NCI-H2196 treated with DMSO at 0.1 percent for 48 hours (cell line): ENCODE results near the gene TMEM250.

Experiments used
- DNase-seq: peaks from one replicate; lab custom pipeline; 2025; ENCODE audit not compliant: unreplicated experiment; lab: John Stamatoyannopoulos, UW

The TMEM250 gene

GRCh38 chr9:136133191-136133958 lies 14.7 kb upstream of the TMEM250 start:
- DNase-seq = no peak

- DNase-seq = no peak
These were observed 13.9 kb upstream of the TMEM250 start for GRCh38 chr9:136132512-136133050.

GRCh38 chr9:136131629-136132511 lies 13.2 kb upstream of the TMEM250 start:
- DNase-seq = no peak

- no peak for DNase-seq
These were observed 10.5 kb upstream of the TMEM250 start for GRCh38 chr9:136129176-136129575.

- DNase-seq = no peak
These were observed 9.8 kb upstream of the TMEM250 start for GRCh38 chr9:136128436-136128835.

- DNase-seq = no peak
These were observed 8.6 kb upstream of the TMEM250 start for GRCh38 chr9:136127313-136127712.

GRCh38 chr9:136124976-136125692 lies 6.5 kb upstream of the TMEM250 start:
- no peak for DNase-seq

GRCh38 chr9:136122425-136123383 lies 4.0 kb upstream of the TMEM250 start:
- DNase-seq = no peak

GRCh38 chr9:136121801-136122200 lies 3.1 kb upstream of the TMEM250 start:
- DNase-seq = no peak

- DNase-seq = no peak
These were observed 1.8 kb upstream of the TMEM250 start for GRCh38 chr9:136120438-136120844.

- DNase-seq = no peak
These were observed 1.3 kb upstream of the TMEM250 start for GRCh38 chr9:136119883-136120393.

- DNase-seq = no peak
These were observed 597 bp upstream of the TMEM250 start for GRCh38 chr9:136119061-136119882.

GRCh38 chr9:136117916-136118319 lies 757 bp downstream of the TMEM250 start:
- DNase-seq = no peak

- no peak for DNase-seq
These were observed 1.3 kb downstream of the TMEM250 start for GRCh38 chr9:136117291-136117915.

GRCh38 chr9:136116360-136117098 lies 2.1 kb downstream of the TMEM250 start:
- DNase-seq = no peak

- DNase-seq = no peak
These were observed 2.9 kb downstream of the TMEM250 start for GRCh38 chr9:136115641-136116359.

- DNase-seq = no peak
These were observed 3.5 kb downstream of the TMEM250 start for GRCh38 chr9:136115206-136115605.
